Activated naive CD4-positive, alpha-beta T cell treated with anti-CD3 and anti-CD28 coated beads, Interleukin-2, amount 50 U/mL, for 72 hours (primary cell): ENCODE measurements around the gene ERI2. TPM values are rescaled to one million over a fixed set of nuclear protein-coding genes. Genes with fewer than 3 reads are reported as not detected.
A peak's percentile ranks its signal among the peaks of the same experiment; 100 is the strongest.
"Not testable (repeated sequence)": the region's sequence is repeated elsewhere in the genome, so short reads cannot be mapped to it uniquely, and the experiment has no call there.

ENCODE experiments used
- ATAC-seq, 2 donors: fragments of 150-1000 bp; cut with Tn5 transposase; 2 replicates each; pipeline ENCODE4 v1.10.0; 2021; ENCODE audit warnings: mild to moderate bottlenecking in 2 of 2, moderate library complexity in 2 of 2
- DNase-seq, 2 donors: peaks; one replicate each; pipeline ENCODE4 v3.0.0; 2021 to 2022; ENCODE audit warnings: low spot score in 2 of 2
- H3K27ac Mint-ChIP-seq, 2 donors: one replicate each; pipeline ENCODE4 v1.8.0; 2022; ENCODE audit warnings: mild to moderate bottlenecking in 2 of 2, mixed read lengths in 2 of 2
- H3K36me3 Mint-ChIP-seq, 2 donors: one replicate each; pipeline ENCODE4 v1.8.0; 2022; ENCODE audit warnings: mixed read lengths in 2 of 2
- H3K9me3 Mint-ChIP-seq, 2 donors: one replicate each; pipeline ENCODE4 v1.8.0; 2022; ENCODE audit warnings: mixed read lengths in 2 of 2
- total RNA-seq, 2 donors: library from RNA; stranded (reverse); gene quantifications; one replicate each; pipeline ENCODE4 v1.2.3, GENCODE V29; 2022

ERI2 gene
- total RNA-seq, 2 donors from 2014 or later, result 19.6 to 36.2 TPM

DNA sequence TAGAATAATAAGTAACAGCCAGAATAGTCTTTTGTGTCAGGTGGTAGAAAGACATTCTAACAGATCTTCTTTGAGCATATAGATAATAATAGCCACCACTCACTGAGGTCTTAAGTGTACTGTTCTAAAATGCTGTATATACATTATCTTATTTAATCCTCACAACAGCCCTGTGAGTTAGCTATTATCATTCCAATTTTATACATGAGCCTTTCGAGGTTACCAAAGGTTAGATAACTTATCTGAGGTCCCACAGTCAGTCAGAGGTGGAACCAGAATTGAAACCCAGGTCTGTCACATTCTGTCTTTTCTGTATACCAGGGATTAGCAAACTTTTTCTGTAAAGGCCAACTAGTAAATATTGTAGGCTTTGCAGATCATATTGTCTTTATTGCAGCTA is 23.3 kb upstream of the ERI2 start:
- Mint-ChIP-seq H3K36me3 (peaks cover 7 to 26% of the 10 kb centered on the region in 2 donors), H3K9me3 (no peaks in the 10 kb centered on the region), H3K27ac (no peak overlapping the region)
- ATAC-seq (no peak), DNase-seq (no peak)

DNA sequence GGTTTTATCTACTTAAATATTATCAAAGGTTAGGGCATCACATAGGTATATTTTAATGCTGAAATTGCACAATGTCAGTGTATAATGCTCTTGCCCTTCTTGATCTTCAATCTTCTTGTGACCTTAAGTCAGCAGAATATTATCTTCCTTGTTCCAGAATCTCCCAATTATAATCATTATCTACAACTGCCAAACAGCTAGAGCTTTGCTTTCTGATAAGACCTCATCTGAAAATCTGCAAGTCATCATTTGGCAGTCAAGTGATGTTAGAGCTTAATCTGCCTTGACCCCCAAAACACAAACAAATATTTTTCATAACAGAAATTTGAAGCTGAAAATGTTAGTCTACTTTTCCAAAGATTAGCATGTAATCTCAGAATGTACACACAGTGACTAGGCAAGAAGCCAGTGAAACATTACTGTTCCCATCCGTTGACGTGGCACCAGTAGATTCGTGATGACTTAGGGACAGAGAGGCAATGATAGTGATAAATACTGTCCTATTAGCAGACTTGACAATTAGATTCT is 19.8 kb upstream of the ERI2 start:
- ATAC-seq (no peak), DNase-seq (no peak)
- H3K27ac Mint-ChIP-seq, result no peak overlapping the region

DNA sequence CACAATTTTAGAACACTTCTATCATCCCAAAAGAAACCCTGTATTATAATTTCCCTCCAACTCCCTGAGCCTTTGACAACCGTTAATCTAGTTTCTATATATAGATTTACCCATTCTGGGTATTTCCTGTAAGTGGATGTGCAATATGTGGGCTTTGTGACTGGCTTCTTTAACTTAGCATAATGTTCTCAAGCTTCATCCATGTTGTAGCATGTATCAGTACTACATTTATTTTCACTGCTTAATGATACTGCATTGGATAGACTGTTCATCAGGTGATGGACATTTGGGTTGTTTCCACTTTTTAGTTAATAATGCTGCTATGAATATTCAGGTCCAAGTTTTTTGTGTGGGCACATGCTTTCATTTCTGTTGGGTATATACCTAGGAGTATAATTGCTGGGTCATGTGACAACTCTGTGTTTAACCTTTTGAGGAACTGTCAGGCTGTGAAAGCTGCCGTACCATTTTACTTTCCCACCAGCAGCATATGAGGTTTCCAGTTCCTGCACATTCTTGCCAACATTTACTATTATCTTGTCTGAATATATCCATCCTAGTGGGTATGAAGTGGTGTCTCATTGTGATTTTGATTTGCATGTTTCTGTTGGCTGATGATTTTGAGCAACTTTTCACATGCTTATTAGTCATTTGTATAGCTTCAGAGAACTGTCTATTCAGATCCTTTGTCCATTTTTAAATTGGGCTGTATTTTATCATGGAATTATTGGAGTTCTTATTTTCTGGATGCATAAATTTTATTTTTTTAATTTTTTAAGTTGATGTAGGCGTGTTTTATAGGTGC is 16.5 kb upstream of the ERI2 start:
- no peak for DNase-seq
- no peak for ATAC-seq
- no peaks in the 10 kb centered on the region for H3K9me3 Mint-ChIP-seq
- no peak overlapping the region for H3K27ac Mint-ChIP-seq
- H3K36me3 Mint-ChIP-seq, result peaks cover 0 to 35% of the 10 kb centered on the region in 2 donors

More for the DNA sequence above, 19.8 kb upstream of the ERI2 start:
- Mint-ChIP-seq H3K36me3 (peaks cover 0 to 35% of the 10 kb centered on the region in 2 donors), H3K9me3 (no peaks in the 10 kb centered on the region)

DNA sequence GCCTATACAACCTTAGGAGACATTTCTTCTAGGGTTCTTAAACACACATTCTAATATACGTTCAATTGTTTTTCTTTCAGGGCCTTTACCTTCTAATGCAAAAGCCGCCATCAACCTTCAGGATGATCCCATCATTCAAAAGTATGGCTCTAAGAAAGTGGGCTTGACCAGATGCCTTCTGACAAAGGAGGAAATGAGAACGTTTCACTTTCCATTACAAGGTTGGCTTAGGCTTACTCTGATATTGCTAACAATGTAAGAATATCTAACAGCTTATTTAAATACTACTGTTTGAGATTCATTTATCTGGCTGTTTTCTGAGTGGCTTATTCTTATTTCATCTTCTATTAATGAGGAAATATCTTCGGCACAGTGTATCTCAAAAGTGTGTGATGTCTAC is 15.4 kb upstream of the ERI2 start:
- DNase-seq, result no peak
- H3K27ac Mint-ChIP-seq, result no peak overlapping the region
- H3K9me3 Mint-ChIP-seq, result no peaks in the 10 kb centered on the region
- ATAC-seq, result no peak
- H3K36me3 Mint-ChIP-seq, result peaks cover 0 to 35% of the 10 kb centered on the region in 2 donors

GRCh38 chr16:20818929-20819585 is 12.8 kb upstream of the ERI2 start:
- Mint-ChIP-seq H3K36me3 (peaks cover 0 to 31% of the 10 kb centered on the region in 2 donors), H3K27ac (no peak overlapping the region), H3K9me3 (no peaks in the 10 kb centered on the region)
- DNase-seq (no peak), ATAC-seq (no peak)

DNA sequence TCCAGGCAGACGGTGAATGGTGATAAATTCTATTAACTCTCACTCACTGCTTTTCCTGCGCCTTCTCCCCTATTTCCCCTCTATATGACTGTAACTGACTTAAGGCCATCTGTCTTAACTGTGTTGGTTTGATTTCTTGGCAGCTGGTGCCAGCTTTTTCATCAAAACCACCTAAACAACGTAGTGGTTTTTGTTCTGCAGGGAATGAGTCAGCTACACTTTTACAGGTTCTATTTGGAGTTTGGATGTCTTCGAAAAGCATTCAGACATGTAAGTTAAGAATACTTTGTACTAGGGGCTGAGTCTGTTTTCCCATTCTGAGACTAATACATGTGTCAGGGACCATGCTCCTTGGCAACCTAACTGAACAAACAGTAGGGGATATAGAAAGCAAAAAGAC is 8.5 kb upstream of the ERI2 start:
- DNase-seq (no peak), ATAC-seq (peak; percentile 51 to 89)
- no peak overlapping the region for H3K27ac Mint-ChIP-seq
- peaks cover 0 to 12% of the 10 kb centered on the region in 2 donors for H3K36me3 Mint-ChIP-seq
- H3K9me3 Mint-ChIP-seq, result no peaks in the 10 kb centered on the region

DNA sequence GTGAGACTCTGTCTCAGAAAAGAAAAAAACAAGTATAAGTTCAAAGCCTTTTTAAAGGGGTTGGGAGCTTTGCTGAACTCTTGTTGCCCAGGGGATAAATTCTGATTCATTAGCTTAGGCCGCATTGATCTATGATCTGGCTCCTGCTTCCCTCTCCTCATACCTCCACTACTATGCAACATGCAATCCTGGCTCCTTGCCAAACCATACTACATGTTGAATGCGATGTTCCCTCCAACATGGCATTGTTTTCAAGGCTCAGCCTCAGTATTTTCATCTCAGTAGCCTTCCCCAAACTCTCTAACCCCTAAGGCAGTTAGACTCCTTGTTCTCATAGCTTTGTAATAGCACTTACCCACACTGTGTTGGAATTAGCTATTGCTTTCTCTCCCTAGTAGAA is 6.2 kb upstream of the ERI2 start:
- Mint-ChIP-seq H3K27ac (no peak overlapping the region), H3K36me3 (peaks cover 7 to 12% of the 10 kb centered on the region in 2 donors), H3K9me3 (no peaks in the 10 kb centered on the region)
- no peak for ATAC-seq
- DNase-seq, result no peak

- DNase-seq, result no peak
- Mint-ChIP-seq H3K9me3 (no peaks in the 10 kb centered on the region), H3K36me3 (peaks cover 12 to 13% of the 10 kb centered on the region in 2 donors), H3K27ac (no peak overlapping the region)
- no peak for ATAC-seq
Observed at GRCh38 chr16:20811889-20812439, 5.7 kb upstream of the ERI2 start.

DNA sequence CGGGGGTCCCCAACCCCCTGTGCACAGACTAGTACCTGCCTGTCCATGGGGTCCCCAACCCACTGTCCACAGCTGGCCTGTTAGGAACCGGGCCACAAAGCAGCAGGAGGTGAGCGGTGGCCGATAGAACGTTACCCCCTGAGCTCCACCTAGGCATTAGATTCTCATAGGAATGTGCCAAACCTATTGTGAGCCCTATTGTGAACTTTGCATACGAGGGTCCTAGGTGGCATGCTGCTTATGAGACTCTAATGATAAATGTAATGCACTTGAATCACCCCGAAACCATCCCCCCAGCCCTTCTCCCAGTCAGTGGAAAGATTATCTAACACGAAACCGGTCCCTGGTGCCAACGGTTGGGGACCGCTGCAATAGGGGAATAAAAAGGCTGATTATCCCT is 1.6 kb upstream of the ERI2 start:
- Mint-ChIP-seq H3K27ac (peak overlapping the region; percentile 86 to 98), H3K9me3 (no peaks in the 10 kb centered on the region), H3K36me3 (peaks cover 8 to 20% of the 10 kb centered on the region in 2 donors)
- DNase-seq, result no peak
- ATAC-seq, result no peak

DNA sequence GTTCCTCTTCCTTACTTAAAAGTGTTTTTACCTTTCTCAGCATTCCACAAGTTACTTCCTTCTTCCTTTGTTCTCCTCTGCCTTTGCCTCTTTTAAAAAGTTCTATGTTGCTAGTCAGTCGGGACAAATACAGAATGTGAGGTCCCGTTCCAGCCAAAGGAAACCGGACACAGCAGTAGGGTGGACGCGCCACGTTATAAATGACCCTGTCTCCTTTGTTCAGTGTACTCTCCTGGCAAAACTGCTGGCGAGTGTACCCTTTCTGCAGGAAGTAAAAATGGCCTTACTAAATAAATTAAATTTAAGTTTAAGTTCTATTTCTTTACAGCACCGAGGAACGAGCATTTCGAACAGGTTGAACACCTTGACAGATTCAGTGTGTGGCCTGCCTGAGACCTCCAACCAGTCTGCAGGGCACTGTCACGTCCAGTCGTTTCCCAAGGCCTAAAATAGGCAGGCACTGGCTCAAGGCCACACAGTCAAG is 546 bp downstream of the ERI2 start:
- Mint-ChIP-seq H3K36me3 (peaks cover 8 to 20% of the 10 kb centered on the region in 2 donors), H3K27ac (peak overlapping the region; percentile 66 to 98)
- DNase-seq, H3K9me3 Mint-ChIP-seq: not testable (repeated sequence)
- peak in 1 of 2 donors; percentile 43 for ATAC-seq

- Mint-ChIP-seq H3K27ac (peak overlapping the region in 1 of 2 donors; percentile 57), H3K9me3 (no peaks in the 10 kb centered on the region), H3K36me3 (peaks cover 8 to 20% of the 10 kb centered on the region in 2 donors)
- ATAC-seq (no peak), DNase-seq (no peak)
Observed at GRCh38 chr16:20803561-20804214, 2.6 kb downstream of the ERI2 start.

- Mint-ChIP-seq H3K9me3 (no peaks in the 10 kb centered on the region), H3K36me3 (peaks cover 8 to 18% of the 10 kb centered on the region in 2 donors), H3K27ac (peak overlapping the region in 1 of 2 donors; percentile 57)
- ATAC-seq (no peak), DNase-seq (no peak)
Observed at GRCh38 chr16:20803192-20803560, 3.1 kb downstream of the ERI2 start.

DNA sequence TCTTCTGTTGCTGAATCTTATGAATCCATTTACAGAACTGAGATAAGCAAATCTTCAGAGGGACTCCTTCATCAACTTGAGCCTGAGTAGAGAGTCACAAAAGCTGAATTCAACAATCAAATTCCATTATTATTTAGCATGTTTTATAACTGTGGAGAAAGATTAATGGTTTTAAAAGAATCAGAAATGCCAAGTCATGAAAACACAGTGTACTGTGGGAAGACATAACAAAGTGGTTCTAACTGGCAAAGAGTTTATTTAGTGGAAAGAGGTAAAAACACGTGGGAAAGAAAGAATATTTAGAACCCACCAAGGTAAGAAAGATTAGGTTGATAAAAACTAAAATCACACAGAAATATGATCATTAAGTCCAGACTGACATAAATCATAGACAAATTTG is 5.0 kb downstream of the ERI2 start:
- Mint-ChIP-seq H3K9me3 (no peaks in the 10 kb centered on the region), H3K36me3 (peaks cover under 1 to 5% of the 10 kb centered on the region in 2 donors), H3K27ac (no peak overlapping the region)
- DNase-seq (no peak), ATAC-seq (no peak)

GRCh38 chr16:20799599-20799998 is 6.7 kb downstream of the ERI2 start:
- Mint-ChIP-seq H3K36me3 (peaks cover 0 to 5% of the 10 kb centered on the region in 2 donors), H3K9me3 (no peaks in the 10 kb centered on the region), H3K27ac (no peak overlapping the region)
- ATAC-seq (no peak), DNase-seq (no peak)

DNA sequence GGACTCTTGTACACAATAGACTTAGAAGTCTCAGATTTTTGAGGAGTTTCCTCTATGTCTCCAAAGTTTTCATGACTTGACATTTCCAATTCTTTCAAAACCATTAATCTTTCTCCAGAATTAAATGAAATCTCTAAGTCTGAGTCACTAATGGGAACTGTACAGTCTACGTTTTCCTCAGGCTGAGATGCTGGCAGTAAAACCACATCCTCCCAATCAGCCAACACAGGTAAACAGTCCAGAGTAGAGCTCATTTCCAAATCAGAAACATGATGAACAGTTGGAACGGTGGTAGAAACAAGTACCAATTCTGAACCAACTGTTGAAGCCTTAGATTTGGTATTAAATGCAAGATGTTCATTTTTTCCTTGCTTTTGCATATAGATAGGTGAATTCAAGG is 7.9 kb downstream of the ERI2 start:
- Mint-ChIP-seq H3K27ac (no peak overlapping the region), H3K9me3 (no peaks in the 10 kb centered on the region), H3K36me3 (peaks cover 0 to 5% of the 10 kb centered on the region in 2 donors)
- DNase-seq (no peak), ATAC-seq (no peak)

DNA sequence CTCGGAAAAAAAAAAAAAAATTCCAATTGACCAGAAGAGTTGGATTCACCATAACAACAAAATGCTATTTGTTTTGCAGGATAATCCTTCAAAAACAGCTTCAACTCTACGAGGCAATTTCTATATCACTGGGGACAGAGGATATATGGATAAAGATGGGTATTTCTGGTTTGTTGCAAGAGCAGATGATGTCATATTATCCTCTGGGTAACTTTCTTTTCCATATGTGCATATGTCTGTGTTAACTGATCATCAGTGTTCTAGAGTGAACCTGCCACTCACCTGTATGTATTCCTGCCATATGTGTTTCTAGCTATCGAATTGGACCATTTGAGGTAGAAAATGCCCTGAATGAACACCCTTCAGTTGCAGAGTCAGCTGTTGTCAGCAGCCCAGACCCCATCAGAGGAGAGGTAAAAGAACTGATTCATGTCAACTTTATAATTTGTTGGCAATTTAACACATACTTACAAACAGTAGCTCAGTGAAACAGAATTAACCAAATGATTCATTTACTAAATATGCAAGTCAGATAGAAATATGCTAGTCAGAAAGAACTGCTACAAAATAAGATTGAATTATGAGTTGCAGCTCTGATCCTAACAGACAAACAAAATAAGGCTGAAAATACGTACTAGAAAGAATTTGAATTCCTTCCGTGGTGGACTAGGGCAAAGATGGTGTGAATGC is 14.2 kb downstream of the ERI2 start:
- no peak for DNase-seq
- Mint-ChIP-seq H3K9me3 (no peaks in the 10 kb centered on the region), H3K36me3 (no peaks in the 10 kb centered on the region), H3K27ac (no peak overlapping the region)
- no peak for ATAC-seq
